Measurements from ENCODE around the gene SCN2B.

Gene SCN2B

DNA sequence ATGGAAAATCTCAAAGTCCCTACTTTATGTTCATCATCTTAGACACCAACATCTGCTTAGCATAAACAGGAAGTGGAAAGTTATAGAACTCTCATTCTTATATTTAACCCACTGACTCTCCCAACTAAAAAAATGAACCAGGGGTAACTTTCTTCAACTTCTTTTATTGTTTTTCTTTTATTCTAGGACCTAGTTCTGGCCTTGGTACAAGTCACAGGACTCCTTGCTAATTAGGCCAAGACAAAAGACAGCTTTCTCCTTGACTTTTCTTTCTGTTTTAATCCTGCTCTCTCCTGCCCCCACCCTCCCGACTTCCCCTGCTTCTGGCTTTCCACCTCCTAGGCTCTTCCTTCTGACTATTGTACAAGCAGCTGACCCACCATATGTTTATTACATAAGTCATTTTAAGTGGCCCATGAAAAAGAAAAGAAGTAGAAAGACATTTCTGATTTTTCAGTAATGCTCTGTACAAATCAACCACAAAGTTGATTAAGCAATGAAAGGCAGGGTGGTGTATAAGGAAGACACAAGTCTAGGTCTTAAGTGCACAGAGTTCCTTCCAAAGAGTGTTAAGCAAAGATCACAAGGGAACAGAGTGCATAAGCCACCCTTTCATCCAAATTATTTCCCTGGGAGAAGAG lies 30.1 kb upstream of the SCN2B start:
- Histone ChIP-seq H3K9me3 (ENCODE audit: insufficient read depth, low read length) (no peaks in the 10 kb centered on the region), H3K9ac (ENCODE audit: insufficient read length, low read depth) (no peak overlapping the region), H3K27me3 (ENCODE audit: insufficient read depth, insufficient read length) (no peaks in the 10 kb centered on the region), H3K36me3 (ENCODE audit: insufficient read depth, insufficient read length, low read length) (no peaks in the 10 kb centered on the region), H3K4me1 (ENCODE audit: insufficient read depth, insufficient read length) (no peaks in the 10 kb centered on the region), H3K4me3 (ENCODE audit: insufficient read length, low read depth) (no peak overlapping the region)
- TF ChIP-seq ZNF274 (IDR thresholded peaks at IDR 0.05; ENCODE audit: low read depth, low read length): no peak
- no peak for DNase-seq (ENCODE audit: low read depth, low spot score)

DNA sequence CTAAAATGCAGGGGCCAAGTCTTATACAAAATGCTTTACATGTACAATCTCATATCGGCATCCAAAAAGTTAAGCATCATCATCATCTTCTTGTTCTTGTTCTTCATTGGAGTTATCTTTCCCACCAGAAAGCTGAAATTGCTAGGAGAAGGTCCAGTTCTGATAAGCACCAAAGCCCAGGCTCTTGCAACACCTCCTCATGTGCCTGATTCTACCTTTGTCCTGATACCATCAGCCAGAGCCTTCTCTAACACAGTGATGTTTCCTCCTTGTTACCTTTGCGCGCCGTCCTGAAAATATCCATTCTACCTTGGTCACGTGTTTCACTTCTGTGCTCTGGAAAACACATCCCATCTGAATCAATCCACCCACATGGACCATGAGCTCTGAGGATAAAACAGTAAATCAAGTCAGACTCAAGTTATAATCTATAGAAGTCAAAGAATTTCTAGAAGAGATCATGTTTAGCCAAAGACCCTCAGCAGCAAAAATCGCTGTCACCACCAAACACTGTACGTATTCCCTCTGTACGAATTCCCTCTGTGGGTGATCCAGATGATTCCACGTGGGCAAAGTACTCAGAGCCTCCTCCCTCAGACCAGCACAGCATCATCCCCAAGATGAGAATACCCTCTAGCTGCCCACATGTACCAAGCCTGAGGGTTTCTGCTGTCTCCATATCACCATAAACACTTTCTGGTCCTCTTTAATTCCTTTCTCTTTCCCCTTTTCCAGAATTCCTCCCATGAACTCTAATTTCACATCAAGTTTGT lies 29.4 kb upstream of the SCN2B start:
- Histone ChIP-seq H3K4me1 (ENCODE audit: insufficient read depth, insufficient read length) (no peaks in the 10 kb centered on the region), H3K9ac (ENCODE audit: insufficient read length, low read depth) (no peak overlapping the region), H3K9me3 (ENCODE audit: insufficient read depth, low read length) (no peaks in the 10 kb centered on the region), H3K27me3 (ENCODE audit: insufficient read depth, insufficient read length) (no peaks in the 10 kb centered on the region), H3K4me3 (ENCODE audit: insufficient read length, low read depth) (no peak overlapping the region), H3K36me3 (ENCODE audit: insufficient read depth, insufficient read length, low read length) (no peaks in the 10 kb centered on the region)
- no peak for TF ChIP-seq SUZ12 (IDR thresholded peaks at IDR 0.05; ENCODE audit: extremely low read depth, insufficient read depth, insufficient read length)
- no peak for TF ChIP-seq ZNF274 (IDR thresholded peaks at IDR 0.05; ENCODE audit: low read depth, low read length)
- TF ChIP-seq YY1 (IDR thresholded peaks at IDR 0.05; ENCODE audit: insufficient read depth, insufficient read length): no peak
- no peak for DNase-seq (ENCODE audit: low read depth, low spot score)

DNA sequence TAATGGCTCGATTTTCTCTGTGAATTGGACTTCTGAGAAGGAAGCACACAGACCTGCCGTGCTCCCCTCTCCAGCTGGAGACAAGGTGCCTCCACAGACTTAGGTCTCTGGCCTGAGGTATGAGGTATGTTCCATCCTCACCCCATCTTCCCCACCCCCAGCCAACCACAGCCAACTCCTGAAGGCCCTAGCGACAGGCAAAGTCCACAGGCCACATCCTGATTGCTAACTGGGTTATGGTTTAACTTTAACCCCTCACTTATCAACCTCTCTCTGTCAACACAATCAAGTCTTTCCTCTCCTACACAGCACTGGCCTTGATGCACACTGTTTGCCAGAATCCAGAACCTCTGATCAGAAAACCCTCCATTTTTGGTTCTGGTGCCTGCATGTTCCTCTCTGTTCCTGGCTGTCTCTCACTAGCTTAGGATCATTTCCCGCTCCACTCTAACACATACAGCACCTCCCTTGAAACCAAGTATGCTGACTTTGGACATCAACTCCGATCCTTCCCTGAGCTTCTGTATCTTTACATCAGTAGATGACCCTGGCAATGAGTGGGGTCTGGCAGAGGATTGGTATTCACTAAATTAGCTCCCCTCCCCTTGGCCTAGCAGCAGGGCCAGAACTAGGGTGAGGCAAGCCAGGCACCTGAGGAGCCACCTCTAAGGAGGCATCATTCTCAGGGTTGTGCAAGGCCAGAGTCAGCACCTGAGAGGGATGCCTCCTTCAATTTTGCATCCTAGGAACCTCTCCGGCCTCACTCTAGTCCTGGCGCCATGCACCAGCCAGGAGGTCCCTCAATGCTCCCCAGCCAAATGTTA lies 26.4 kb upstream of the SCN2B start:
- TF ChIP-seq SUZ12 (IDR thresholded peaks at IDR 0.05; ENCODE audit: extremely low read depth, insufficient read depth, insufficient read length): no peak
- TF ChIP-seq YY1 (IDR thresholded peaks at IDR 0.05; ENCODE audit: insufficient read depth, insufficient read length): no peak
- Histone ChIP-seq H3K36me3 (ENCODE audit: insufficient read depth, insufficient read length, low read length) (no peaks in the 10 kb centered on the region), H3K4me1 (ENCODE audit: insufficient read depth, insufficient read length) (no peaks in the 10 kb centered on the region), H3K27me3 (ENCODE audit: insufficient read depth, insufficient read length) (no peaks in the 10 kb centered on the region), H3K9me3 (ENCODE audit: insufficient read depth, low read length) (no peaks in the 10 kb centered on the region), H3K9ac (ENCODE audit: insufficient read length, low read depth) (no peak overlapping the region), H3K4me3 (ENCODE audit: insufficient read length, low read depth) (no peak overlapping the region)
- DNase-seq (ENCODE audit: low read depth, low spot score): no peak

DNA sequence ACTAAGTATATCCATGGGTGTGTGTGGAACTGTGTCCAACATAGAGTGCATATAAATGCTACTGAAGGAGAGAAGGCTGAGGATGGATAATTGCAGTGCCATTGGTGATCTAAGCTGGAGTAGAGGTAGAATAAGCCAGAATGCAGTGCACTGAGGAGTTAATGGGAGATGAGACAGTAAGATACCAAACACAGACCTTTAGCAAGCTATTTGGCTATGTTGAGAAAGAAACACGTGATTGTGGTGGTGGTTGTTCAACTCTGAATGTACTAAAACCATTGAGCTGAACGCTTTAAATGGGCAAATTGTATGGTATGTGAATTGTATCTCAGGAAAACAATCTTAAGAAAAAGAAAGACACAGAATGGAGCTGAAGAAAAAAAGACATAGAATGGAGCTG lies 25.5 kb upstream of the SCN2B start:
- DNase-seq (ENCODE audit: low read depth, low spot score): no peak
- H3K36me3 ChIP-seq (ENCODE audit: insufficient read depth, insufficient read length, low read length): no peaks in the 10 kb centered on the region
- H3K4me3 ChIP-seq (ENCODE audit: insufficient read length, low read depth): no peak overlapping the region
- TF ChIP-seq SUZ12 (IDR thresholded peaks at IDR 0.05; ENCODE audit: extremely low read depth, insufficient read depth, insufficient read length): no peak
- no peak for TF ChIP-seq YY1 (IDR thresholded peaks at IDR 0.05; ENCODE audit: insufficient read depth, insufficient read length)
- TF ChIP-seq ZNF274 (IDR thresholded peaks at IDR 0.05; ENCODE audit: low read depth, low read length): no peak
- no peaks in the 10 kb centered on the region for H3K4me1 ChIP-seq (ENCODE audit: insufficient read depth, insufficient read length)
- H3K9ac ChIP-seq (ENCODE audit: insufficient read length, low read depth): no peak overlapping the region
- no peaks in the 10 kb centered on the region for H3K9me3 ChIP-seq (ENCODE audit: insufficient read depth, low read length)
- no peaks in the 10 kb centered on the region for H3K27me3 ChIP-seq (ENCODE audit: insufficient read depth, insufficient read length)

DNA sequence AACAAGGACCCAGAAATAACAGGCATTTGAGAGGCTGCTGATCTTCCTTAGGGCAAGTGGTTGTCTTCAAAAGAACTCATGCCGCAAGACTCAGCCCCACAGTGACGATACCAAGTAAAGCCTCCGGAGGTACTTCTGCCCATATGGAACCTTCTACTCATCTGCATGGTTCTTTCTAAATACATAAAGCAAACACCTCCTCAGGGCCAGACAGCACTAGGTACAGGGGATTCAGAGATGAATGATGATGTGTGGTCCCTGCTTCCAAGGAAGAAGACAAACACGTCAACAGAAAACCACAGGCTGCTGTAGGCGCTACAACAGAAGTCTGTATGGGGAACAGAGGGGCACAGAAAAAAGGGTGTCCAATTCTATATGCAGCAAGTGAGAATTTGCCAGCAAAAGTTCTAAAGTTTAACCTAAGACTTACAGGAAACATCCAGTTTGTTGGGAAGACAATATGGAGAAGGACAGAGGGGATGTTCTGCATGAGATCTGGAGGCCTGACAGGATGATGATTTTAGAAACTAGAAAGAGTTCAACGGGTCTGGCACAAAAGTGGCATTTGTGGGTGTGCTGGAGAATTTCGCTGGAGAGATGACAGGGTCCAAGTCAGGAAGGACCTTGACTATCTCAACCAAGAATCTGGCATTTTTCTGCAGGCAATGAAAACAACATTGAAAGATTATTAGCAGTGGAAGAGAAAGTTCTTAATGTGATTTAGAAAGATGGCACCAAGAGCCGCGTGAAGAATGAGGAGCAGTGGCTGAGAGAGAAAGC lies 24.7 kb upstream of the SCN2B start:
- H3K9me3 ChIP-seq (ENCODE audit: insufficient read depth, low read length): no peaks in the 10 kb centered on the region
- no peaks in the 10 kb centered on the region for H3K36me3 ChIP-seq (ENCODE audit: insufficient read depth, insufficient read length, low read length)
- H3K9ac ChIP-seq (ENCODE audit: insufficient read length, low read depth): no peak overlapping the region
- no peak overlapping the region for H3K4me3 ChIP-seq (ENCODE audit: insufficient read length, low read depth)
- no peak for DNase-seq (ENCODE audit: low read depth, low spot score)
- H3K4me1 ChIP-seq (ENCODE audit: insufficient read depth, insufficient read length): no peaks in the 10 kb centered on the region
- H3K27me3 ChIP-seq (ENCODE audit: insufficient read depth, insufficient read length): no peaks in the 10 kb centered on the region
- no peak for TF ChIP-seq ZNF274 (IDR thresholded peaks at IDR 0.05; ENCODE audit: low read depth, low read length)
- TF ChIP-seq YY1 (IDR thresholded peaks at IDR 0.05; ENCODE audit: insufficient read depth, insufficient read length): no peak
- TF ChIP-seq SUZ12 (IDR thresholded peaks at IDR 0.05; ENCODE audit: extremely low read depth, insufficient read depth, insufficient read length): no peak

DNA sequence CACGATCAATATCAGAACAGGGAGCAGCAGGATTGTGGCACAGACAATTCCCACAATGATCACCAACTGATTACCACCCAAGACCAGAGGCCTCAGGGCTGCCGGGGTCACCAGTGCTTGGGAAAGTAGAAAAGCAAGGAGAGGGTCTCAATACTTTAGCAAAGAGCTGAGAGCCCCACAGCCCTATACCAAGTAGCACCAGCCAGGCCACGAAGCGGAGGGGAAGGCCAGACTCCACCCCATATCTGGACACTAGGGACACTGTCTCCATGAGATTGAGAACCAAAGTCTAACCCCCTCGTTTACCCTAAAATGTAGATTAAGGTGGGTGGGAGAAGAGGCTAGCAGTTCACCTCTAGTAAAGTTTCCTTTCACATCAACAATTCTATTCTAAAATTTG lies 24.1 kb upstream of the SCN2B start:
- no peaks in the 10 kb centered on the region for H3K27me3 ChIP-seq (ENCODE audit: insufficient read depth, insufficient read length)
- no peak for TF ChIP-seq ZNF274 (IDR thresholded peaks at IDR 0.05; ENCODE audit: low read depth, low read length)
- TF ChIP-seq YY1 (IDR thresholded peaks at IDR 0.05; ENCODE audit: insufficient read depth, insufficient read length): no peak
- no peak for TF ChIP-seq SUZ12 (IDR thresholded peaks at IDR 0.05; ENCODE audit: extremely low read depth, insufficient read depth, insufficient read length)
- no peak overlapping the region for H3K9ac ChIP-seq (ENCODE audit: insufficient read length, low read depth)
- H3K4me3 ChIP-seq (ENCODE audit: insufficient read length, low read depth): no peak overlapping the region
- H3K4me1 ChIP-seq (ENCODE audit: insufficient read depth, insufficient read length): no peaks in the 10 kb centered on the region
- H3K36me3 ChIP-seq (ENCODE audit: insufficient read depth, insufficient read length, low read length): no peaks in the 10 kb centered on the region
- no peak for DNase-seq (ENCODE audit: low read depth, low spot score)
- no peaks in the 10 kb centered on the region for H3K9me3 ChIP-seq (ENCODE audit: insufficient read depth, low read length)
